Activated T-helper 1 cell treated with anti-CD3 and anti-CD28 coated beads, Interleukin-2, amount 50 U/mL, for 16 hours (primary cell): Measurements from ENCODE around the gene MUC13.

ENCODE experiments used
- DNase-seq, 2 donors: peaks; one replicate each; pipeline ENCODE4 v3.0.0-alpha.2; 2020; ENCODE audit warnings: low read depth in 1 of 2, low spot score in 1 of 2

MUC13 gene

DNA sequence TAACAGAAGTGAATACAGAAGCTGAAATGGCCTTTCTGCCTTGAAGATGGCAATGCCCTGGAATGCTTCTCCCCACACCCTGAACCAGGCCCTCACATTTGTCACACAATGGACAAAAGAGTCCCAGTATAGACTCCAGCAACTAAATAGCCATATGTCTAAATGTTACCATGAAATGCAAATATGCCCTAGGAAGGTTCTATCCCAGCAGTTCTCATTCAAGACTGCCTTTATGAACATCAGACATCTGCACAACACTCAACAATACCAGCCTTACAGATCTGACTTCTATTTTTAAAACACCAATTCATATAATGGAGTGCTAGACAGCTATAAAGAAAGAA lies 55.2 kb downstream of the MUC13 start:
- no peak for DNase-seq

DNA sequence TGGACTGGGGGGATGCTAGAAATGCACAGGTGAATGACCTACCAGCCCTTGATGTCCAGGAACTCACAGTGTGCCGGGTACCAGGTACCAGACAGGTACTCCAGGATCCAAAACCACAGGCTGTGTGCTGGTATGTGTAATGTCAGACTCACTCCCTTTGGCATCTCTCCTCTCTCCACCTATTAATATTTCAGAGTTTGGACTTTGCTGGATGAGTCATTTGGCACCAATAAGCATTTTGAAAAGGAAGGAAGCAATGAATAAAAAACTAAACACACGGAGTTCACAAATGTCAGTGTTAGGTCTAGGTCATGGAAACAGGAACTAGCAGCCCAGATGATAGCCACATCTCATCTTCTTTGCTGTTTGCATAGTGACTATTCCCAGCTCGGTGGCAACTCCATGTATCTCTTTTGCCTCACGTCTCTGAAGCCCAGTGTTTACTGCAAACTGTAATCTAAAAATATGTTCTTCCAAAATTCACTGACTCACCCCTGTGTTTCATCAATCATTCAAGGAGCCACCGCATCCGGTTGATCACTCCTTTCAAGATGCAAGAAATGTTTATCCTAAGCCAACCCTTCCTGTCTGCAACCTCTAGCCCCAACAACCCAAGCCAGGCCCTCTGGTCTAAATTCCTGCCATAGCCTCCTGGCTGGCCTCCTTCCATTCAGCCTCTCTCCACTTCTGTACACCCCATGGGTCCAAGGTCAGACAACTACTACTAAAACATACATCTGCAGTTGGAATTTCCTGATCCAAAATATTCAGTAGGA lies 55.8 kb downstream of the MUC13 start:
- no peak for DNase-seq

DNA sequence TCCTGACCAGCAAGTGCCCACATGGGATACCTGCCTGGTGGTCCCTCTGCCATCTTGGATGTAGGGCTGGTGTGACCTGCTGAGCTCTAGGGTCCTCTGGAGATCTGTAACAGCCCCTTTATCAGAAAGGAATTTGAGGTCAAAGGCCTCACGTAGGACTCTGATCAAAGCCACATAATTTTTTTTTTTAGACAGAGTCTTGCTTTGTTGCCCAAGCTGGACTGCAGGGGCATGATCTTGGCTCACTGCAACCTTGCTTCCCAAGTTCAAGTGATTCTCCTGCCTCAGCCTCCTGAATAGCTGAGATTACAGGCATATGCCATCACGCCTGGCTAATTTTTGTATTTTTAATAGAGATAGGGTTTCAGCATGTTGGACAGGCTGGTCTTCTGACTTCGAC lies 56.9 kb downstream of the MUC13 start:
- DNase-seq, result no peak

GRCh38 chr3:124876401-124876878 lies 58.1 kb downstream of the MUC13 start:
- DNase-seq, result no peak

- DNase-seq, result no peak
Observed at GRCh38 chr3:124873226-124873625, 61.3 kb downstream of the MUC13 start.

- no peak for DNase-seq
Observed at GRCh38 chr3:124867511-124867910, 67.0 kb downstream of the MUC13 start.

DNA sequence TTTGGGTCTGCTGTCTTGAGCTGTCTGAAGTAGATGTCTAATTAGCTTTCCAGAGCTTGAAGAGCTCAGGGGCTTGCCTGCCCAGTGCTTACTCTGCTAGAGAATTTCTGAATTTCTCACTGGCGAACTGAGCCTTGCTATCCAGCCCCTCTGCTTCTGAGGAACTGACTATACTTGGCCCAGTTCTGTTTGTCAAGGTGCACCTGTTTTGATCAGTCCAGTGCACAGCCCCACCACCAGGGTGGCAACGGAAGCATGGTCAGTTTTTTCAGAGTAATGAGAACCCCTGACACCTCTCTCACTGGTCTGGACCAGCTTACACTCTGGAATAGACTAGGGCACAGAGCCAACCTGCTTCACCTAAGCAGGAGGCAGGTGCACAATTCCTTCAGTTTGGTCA lies 72.5 kb downstream of the MUC13 start:
- DNase-seq, result no peak

- no peak for DNase-seq
Observed at GRCh38 chr3:124861041-124861440, 73.5 kb downstream of the MUC13 start.

DNA sequence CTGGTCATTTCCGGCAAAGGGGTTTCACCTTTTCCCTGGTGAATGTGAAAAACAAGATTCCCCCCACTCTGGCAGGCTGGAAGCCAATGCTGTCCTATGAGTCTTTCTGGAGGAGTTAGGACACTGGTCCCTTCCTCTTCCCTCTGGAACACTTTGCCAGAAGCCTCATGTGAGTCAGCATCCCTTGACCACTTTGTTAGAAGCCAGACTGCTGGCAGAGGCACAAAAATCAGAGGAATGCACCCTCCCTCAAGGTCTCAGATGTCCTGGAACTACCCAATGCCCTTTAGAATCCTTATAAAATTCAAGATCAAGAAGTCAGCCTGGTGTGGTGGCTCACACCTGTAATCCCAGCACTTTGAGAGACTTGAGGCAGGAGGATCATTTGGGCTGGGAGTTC lies 74.0 kb downstream of the MUC13 start:
- no peak for DNase-seq

GRCh38 chr3:124859025-124859424 lies 75.5 kb downstream of the MUC13 start:
- DNase-seq, result no peak

DNA sequence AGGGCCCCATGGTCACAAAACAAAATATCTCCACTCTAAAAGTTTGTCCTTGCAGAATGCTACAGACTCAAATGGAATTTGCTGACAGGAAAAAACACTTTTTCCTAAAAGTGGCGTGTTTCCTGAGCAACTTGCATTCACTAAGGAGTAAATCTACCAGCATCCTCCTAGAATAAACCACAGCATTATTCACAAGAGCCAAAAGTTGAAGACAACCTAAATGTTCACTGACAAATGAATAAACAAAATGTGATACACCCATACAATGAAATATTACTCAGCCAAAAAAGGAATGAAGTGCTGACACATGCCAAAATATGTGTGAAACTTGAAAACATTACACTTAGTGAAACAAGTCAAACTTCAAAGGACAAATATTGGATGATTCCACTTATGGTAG lies 76.3 kb downstream of the MUC13 start:
- no peak for DNase-seq

GRCh38 chr3:124856677-124857076 lies 77.9 kb downstream of the MUC13 start:
- no peak for DNase-seq
